Activated T-cell treated with anti-CD3 and anti-CD28 coated beads, Interleukin-2, amount 50 U/mL, for 24 hours (primary cell): ENCODE measurements around the gene VAPB.
"Not testable (repeated sequence)": the region's sequence is repeated elsewhere in the genome, so short reads cannot be mapped to it uniquely, and the experiment has no call there.

ENCODE experiments used
- DNase-seq: peaks from one replicate; pipeline ENCODE4 v3.0.0-alpha.2; 2020
- H3K27ac Mint-ChIP-seq: 2 replicates; pipeline ENCODE4 v1.8.0; 2020; ENCODE audit warnings: mild to moderate bottlenecking, mixed read lengths
- H3K27me3 Mint-ChIP-seq: 2 replicates; pipeline ENCODE4 v1.8.0; 2020; ENCODE audit warnings: mixed read lengths
- H3K36me3 Mint-ChIP-seq: 2 replicates; pipeline ENCODE4 v1.8.0; 2020; ENCODE audit warnings: low read depth, mixed read lengths
- H3K4me1 Mint-ChIP-seq: 2 replicates; pipeline ENCODE4 v1.8.0; 2020; ENCODE audit warnings: low read depth, mixed read lengths
- H3K4me3 Mint-ChIP-seq: 2 replicates; pipeline ENCODE4 v1.8.0; 2020; ENCODE audit warnings: mild to moderate bottlenecking, moderate library complexity, mixed read lengths
- H3K9me3 Mint-ChIP-seq: 2 replicates; pipeline ENCODE4 v1.8.0; 2020; ENCODE audit warnings: mixed read lengths

The VAPB gene

DNA sequence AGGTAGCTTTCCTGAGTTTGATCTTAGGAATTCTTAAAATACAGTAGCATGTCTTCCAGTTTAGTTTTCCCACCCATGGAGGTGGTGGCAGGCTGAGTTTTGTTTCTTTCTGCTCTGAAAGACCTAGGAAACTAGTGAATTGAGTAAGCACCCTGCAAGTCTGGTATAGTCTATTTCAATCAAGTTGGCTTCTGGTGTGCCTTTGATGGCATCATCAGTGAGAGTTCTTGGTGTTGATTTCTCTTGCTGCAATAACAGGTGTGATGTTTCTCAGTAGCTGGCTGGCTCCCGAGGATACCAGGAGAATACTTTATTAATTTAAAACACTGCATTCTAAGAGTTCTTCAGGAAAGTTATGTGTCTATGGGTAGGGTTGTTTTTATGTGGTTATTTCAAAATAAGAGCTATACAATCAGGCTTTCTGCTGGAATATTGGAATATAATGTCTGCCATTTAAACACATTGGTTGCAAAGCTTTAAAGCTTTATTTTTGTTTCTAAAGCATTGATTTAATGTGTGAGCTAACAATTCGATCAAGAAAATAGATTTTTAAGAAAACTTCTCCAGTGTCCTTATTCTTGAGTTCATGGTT is 19.0 kb downstream of the VAPB start:
- peak overlapping the region; percentile 43 for H3K4me3 Mint-ChIP-seq
- H3K27ac Mint-ChIP-seq: peak overlapping the region; percentile 88
- no peak for DNase-seq
- H3K9me3 Mint-ChIP-seq: no peaks in the 10 kb centered on the region
- peaks cover 20% of the 10 kb centered on the region for H3K36me3 Mint-ChIP-seq
- H3K4me1 Mint-ChIP-seq: peaks cover 37% of the 10 kb centered on the region
- H3K27me3 Mint-ChIP-seq: no peaks in the 10 kb centered on the region

DNA sequence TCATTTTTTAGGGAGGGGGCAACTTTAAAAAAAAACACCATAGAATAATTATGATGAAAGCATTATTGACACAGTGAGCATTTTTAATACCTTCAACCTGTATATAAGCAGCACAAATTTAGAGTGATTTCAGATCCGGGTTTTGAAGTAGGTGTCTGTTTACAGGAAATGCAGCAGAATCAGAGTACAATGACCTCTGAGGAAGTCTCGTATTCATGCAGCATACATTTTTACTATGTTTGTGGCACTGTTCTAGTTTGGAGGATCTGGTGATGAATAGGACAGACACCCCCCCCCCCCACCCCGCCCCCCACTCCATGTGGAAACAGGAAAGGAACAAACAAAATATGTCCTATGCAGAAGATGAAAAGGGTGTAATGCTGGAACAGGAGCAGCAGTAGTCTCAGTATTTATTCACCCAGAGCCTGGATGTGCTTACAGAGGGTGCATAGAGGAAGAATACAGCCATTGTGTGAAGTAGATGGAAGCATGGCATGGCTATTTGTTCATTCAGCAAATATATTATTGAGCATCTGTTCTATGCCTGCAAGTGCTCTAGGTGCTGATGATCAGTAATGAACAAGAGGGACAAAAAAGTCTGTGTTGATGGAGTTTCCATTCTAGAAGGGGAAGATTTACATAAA is 19.7 kb downstream of the VAPB start:
- Mint-ChIP-seq H3K27ac (peak overlapping the region; percentile 88), H3K4me3 (peak overlapping the region; percentile 43)

DNA sequence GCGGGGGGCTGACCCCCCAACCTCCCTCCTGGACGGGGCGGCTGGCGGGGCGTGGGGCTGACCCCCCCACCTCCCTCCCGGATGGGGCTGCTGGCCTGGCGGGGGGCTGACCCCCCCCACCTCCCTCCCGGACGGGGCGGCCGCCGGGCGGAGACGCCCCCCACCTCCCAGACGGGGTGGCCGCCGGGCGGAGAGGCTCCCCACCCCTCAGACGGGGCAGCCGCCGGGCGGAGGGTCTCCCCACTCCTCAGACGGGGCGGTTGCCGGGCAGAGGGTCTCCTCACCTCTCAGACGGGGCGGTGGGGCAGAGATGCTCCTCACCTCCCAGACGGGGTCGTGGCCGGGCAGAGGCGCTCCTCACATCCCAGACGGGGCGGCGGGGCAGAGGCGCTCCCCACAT is 25.2 kb downstream of the VAPB start:
- not testable (repeated sequence) for H3K27me3 Mint-ChIP-seq, DNase-seq, H3K27ac Mint-ChIP-seq, H3K4me3 Mint-ChIP-seq, H3K9me3 Mint-ChIP-seq
- H3K36me3 Mint-ChIP-seq: peaks cover 47% of the 10 kb centered on the region
- H3K4me1 Mint-ChIP-seq: peaks cover 60% of the 10 kb centered on the region

More for the DNA sequence above, 19.7 kb downstream of the VAPB start:
- no peaks in the 10 kb centered on the region for H3K9me3 Mint-ChIP-seq
- peaks cover 20% of the 10 kb centered on the region for H3K36me3 Mint-ChIP-seq
- peaks cover 37% of the 10 kb centered on the region for H3K4me1 Mint-ChIP-seq
- no peaks in the 10 kb centered on the region for H3K27me3 Mint-ChIP-seq
- DNase-seq: no peak

DNA sequence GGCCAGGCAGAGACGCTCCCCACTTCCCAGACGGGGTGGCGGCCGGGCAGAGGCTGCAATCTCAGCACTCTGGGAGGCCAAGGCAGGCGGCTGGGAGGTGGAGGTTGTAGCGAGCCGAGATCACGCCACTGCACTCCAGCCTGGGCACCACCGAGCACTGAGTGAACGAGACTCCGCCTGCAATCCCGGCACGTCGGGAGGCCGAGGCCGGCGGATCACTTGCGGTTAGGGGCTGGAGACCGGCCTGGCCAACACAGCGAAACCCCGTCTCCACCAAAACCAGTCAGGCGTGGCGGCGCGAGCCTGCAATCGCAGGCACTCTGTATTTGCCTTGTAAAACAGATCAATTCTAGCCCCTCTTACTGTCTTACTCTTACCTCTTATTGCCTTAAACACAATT is 25.8 kb downstream of the VAPB start:
- H3K36me3 Mint-ChIP-seq: peaks cover 51% of the 10 kb centered on the region
- H3K4me1 Mint-ChIP-seq: peaks cover 61% of the 10 kb centered on the region
- H3K4me3 Mint-ChIP-seq, DNase-seq, H3K27me3 Mint-ChIP-seq, H3K27ac Mint-ChIP-seq, H3K9me3 Mint-ChIP-seq: not testable (repeated sequence)

DNA sequence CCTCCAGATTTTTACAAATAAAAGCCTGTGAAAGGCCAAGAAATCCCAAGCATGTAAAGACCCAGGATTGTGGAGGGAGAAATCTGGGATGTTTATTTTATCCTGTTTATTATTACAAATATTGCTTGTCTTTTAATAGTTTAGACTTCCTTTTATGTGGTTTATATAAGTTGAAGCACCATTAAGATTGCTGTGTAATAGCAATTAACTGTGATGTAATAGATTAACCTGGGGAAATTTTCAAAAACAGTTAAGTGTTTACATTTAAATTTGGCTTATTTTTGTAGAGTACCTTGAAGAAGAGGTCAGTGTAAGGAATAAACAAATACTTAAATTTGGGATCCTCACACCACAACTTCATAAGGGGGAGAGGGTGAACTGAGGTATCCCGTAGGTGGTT is 27.0 kb downstream of the VAPB start:
- H3K9me3 Mint-ChIP-seq: no peaks in the 10 kb centered on the region
- H3K27me3 Mint-ChIP-seq: no peaks in the 10 kb centered on the region
- peaks cover 60% of the 10 kb centered on the region for H3K4me1 Mint-ChIP-seq

DNA sequence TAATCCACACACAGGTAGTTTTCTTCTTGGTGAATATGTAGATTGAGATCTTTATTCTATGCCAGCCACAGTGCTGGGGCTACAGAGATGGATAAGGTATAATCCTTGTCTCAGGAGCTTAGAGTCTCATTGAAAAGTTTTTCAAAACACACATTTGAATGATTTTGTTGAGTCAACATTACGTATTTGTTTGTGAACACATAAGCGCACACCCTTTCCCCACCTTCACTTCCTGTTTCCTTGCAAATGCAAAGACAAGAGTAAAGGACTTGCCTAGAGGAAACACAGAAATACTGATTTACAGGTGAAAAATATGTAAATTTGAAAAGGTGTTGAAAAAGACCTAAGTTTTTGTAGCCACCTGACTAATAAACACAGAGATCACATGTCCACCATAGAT is 27.8 kb downstream of the VAPB start:
- DNase-seq: no peak
- no peaks in the 10 kb centered on the region for H3K27me3 Mint-ChIP-seq
- H3K9me3 Mint-ChIP-seq: no peaks in the 10 kb centered on the region
- H3K4me1 Mint-ChIP-seq: peaks cover 63% of the 10 kb centered on the region
- peaks cover 66% of the 10 kb centered on the region for H3K36me3 Mint-ChIP-seq
- H3K27ac Mint-ChIP-seq: peak overlapping the region; percentile 32
- no peak overlapping the region for H3K4me3 Mint-ChIP-seq

More for the DNA sequence above, 27.0 kb downstream of the VAPB start:
- Mint-ChIP-seq H3K27ac (peak overlapping the region; percentile 32), H3K4me3 (no peak overlapping the region), H3K36me3 (peaks cover 59% of the 10 kb centered on the region)
- DNase-seq: no peak

DNA sequence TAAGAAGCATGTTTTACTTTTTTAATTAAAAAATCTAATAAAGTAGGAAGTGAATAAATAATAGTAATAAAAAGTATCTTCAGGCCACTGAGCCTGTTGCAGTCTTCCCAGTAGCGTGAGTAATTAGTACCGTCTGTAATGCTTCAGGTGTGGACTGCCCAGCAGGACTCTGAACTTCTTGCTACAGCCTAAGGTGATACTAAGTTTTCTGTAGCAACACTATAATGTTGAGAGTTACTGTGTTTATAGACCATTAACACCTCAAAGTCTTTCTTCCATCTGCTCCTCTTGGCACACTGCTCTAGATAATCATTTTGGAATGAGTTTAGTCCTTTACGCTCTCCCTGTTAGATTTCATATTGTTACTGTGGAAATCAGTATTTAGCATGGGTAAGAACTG is 28.4 kb downstream of the VAPB start:
- Mint-ChIP-seq H3K27ac (no peak overlapping the region), H3K4me3 (no peak overlapping the region), H3K27me3 (no peaks in the 10 kb centered on the region), H3K4me1 (peaks cover 61% of the 10 kb centered on the region), H3K9me3 (no peaks in the 10 kb centered on the region), H3K36me3 (peaks cover 68% of the 10 kb centered on the region)
- no peak for DNase-seq

DNA sequence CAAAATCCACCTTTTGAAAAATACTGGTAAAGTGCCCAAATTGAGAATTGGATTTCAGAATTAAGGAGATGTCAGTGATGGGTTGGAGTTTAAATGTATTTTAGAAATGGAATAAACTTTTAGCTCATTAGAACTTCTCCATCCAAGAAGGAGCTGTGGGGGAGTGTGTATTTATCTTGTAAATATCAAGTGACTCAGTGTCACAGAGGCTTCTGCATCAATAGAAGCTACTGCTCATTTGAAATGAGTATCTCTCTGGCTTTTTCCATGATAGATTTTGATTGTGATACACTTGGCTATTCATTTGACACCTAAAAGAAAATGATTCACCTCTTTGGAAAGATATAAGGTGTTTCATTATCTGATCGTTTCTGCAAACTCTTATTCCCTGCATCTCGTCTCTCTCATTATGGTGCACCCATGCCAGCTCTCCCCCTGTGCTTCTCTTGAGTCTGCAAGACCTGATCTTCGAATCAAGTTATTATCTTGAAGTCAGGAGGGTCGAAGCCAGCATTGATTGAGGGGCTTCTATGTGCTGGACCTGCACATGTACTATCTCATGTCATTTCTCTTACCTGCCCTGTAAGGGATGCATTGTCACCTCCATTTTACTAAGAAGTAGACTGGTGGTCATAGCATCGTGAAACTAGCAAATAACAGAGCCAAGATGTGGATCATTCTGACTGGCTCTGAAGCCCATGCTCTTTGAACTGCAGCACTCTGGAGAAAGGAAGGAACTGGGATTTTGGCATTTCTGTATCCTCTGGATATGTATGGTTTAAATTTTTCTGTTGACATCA is 30.1 kb downstream of the VAPB start:
- no peak overlapping the region for H3K4me3 Mint-ChIP-seq
- peak overlapping the region; percentile 88 for H3K27ac Mint-ChIP-seq
- no peaks in the 10 kb centered on the region for H3K9me3 Mint-ChIP-seq
- no peak for DNase-seq
- H3K4me1 Mint-ChIP-seq: peaks cover 60% of the 10 kb centered on the region
- no peaks in the 10 kb centered on the region for H3K27me3 Mint-ChIP-seq
- H3K36me3 Mint-ChIP-seq: peaks cover 77% of the 10 kb centered on the region

DNA sequence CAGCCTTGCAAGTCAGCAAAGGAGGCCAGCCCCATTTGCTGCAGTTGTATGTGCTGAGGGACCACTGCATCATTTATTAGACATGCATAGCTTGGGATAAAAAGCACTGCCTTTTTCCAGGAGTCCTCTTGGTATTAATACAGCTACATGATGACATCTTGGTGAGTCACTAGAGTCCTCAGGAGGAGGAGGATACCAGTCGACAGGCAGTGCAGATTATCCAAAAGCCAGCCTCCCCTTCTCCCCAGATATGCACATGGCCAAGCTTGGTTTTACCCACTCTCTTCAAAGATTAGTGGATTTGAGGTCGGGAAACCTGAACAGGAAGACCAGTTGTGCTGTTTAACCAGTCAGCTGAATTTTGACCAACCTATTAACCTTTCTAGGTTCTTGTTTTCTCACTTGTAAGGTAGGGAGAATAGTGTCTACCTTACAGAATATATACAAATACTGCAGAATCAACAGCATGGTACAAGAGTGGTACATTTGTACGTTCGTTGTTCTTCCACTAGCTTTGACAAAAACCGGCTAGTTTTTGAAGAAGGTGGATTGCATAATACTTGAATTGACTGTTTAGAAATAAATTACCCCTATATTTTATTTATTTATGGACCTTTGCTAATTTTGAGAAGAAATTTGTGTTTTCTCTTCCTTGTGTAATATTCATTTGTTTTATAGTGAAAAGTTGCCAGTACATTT is 31.9 kb downstream of the VAPB start:
- DNase-seq: no peak
- peak overlapping the region; percentile 44 for H3K27ac Mint-ChIP-seq
- H3K4me3 Mint-ChIP-seq: no peak overlapping the region

DNA sequence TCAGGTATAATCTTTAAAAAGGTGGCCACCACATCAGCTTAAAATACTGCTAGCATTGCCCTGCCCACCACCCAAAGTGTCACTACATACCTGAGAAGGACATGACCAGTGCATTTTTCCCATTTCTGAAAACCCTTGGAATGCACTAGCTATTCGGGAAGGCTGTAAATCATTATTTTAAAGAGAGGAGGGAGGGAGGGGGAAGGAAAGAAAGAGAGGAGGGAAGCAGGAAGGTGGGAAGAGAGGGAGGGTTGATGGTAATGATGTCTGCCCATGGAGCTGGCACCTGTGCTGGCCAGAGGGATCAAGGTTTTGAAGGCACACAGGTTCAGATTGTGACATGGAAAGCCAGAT is 32.4 kb downstream of the VAPB start:
- no peaks in the 10 kb centered on the region for H3K27me3 Mint-ChIP-seq
- H3K4me1 Mint-ChIP-seq: peaks cover 49% of the 10 kb centered on the region
- no peak overlapping the region for H3K27ac Mint-ChIP-seq
- peaks cover 77% of the 10 kb centered on the region for H3K36me3 Mint-ChIP-seq
- H3K4me3 Mint-ChIP-seq: no peak overlapping the region
- no peak for DNase-seq
- H3K9me3 Mint-ChIP-seq: no peaks in the 10 kb centered on the region

More for the DNA sequence above, 31.9 kb downstream of the VAPB start:
- H3K27me3 Mint-ChIP-seq: no peaks in the 10 kb centered on the region
- H3K4me1 Mint-ChIP-seq: peaks cover 54% of the 10 kb centered on the region
- H3K36me3 Mint-ChIP-seq: peaks cover 82% of the 10 kb centered on the region
- no peaks in the 10 kb centered on the region for H3K9me3 Mint-ChIP-seq

DNA sequence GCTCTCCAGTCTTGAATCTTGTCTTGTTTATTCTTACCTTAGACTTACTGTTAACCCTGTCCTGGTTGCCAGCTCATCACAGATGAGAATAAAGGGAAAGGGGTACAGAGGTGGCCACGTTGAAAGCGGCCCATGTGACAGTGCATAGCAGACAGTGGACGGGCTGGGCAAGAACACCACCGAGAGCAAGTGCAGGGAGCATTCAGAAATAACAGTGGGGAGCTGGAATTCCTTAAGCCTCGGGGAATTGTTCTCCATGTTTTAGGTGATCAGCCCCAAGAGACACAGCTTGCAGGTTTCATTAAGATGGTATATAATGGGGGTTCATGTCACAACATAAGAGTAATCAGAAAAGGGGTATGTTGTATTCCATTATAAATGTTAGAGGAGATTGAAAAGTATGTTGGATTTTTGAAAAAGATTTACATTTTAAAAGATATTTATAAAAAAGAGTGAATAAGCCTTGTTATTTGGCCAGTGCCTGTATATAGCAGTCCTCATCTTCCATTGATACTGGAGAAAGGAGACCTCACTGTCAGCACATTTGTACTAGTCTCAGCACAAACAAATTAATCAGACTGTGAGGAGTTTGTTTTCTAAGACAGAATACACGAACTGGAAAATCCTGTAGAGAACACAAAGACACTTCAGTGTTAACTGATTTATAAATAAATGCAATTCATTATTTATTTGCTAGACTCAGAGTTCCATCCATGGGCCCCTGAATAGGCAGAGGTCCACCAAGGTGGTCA is 35.4 kb downstream of the VAPB start:
- no peak for DNase-seq
- Mint-ChIP-seq H3K27me3 (no peaks in the 10 kb centered on the region), H3K4me1 (peaks cover 28% of the 10 kb centered on the region), H3K27ac (no peak overlapping the region), H3K9me3 (no peaks in the 10 kb centered on the region), H3K4me3 (no peak overlapping the region), H3K36me3 (peaks cover 51% of the 10 kb centered on the region)

DNA sequence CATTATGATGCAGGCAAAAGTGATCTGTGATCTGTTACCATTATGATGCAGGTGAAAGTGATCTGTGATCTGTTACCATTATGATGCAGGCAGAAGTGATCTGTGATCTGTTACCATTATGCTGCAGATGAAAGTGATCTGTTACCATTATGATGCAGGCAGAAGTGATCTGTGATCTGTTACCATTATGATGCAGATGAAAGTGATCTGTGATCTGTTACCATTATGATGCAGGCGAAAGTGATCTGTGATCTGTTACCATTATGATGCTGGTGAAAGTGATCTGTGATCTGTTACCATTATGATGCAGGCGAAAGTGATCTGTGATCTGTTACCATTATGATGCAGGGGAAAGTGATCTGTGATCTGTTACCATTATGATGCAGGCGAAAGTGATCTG is 38.5 kb downstream of the VAPB start:
- H3K27ac Mint-ChIP-seq, H3K27me3 Mint-ChIP-seq: not testable (repeated sequence)

DNA sequence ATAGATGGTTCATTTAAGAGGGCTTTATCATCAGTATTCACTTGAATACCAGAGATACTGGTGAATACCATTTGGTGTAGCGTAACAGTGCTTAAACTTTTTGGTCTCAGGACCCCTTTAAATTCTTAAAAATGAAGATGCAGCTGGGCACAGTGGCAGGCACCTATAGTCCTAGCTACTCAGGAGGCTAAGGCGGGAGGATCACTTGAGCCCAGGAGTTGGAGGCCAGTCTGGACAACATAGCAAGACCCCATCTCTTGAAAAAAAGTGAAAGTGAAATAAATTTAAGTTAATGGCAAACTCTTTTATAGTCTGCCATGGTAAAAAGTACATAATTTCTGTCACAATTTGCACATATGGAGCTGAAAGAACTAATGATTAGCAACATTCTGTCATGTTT is 39.3 kb downstream of the VAPB start:
- Mint-ChIP-seq H3K9me3 (no peaks in the 10 kb centered on the region), H3K27ac (no peak overlapping the region), H3K36me3 (peaks cover 41% of the 10 kb centered on the region), H3K27me3 (no peaks in the 10 kb centered on the region), H3K4me3 (no peak overlapping the region), H3K4me1 (peaks cover 35% of the 10 kb centered on the region)
- no peak for DNase-seq

More for the DNA sequence above, 38.5 kb downstream of the VAPB start:
- not testable (repeated sequence) for H3K4me3 Mint-ChIP-seq, H3K9me3 Mint-ChIP-seq, DNase-seq
- Mint-ChIP-seq H3K4me1 (peaks cover 27% of the 10 kb centered on the region), H3K36me3 (peaks cover 39% of the 10 kb centered on the region)

DNA sequence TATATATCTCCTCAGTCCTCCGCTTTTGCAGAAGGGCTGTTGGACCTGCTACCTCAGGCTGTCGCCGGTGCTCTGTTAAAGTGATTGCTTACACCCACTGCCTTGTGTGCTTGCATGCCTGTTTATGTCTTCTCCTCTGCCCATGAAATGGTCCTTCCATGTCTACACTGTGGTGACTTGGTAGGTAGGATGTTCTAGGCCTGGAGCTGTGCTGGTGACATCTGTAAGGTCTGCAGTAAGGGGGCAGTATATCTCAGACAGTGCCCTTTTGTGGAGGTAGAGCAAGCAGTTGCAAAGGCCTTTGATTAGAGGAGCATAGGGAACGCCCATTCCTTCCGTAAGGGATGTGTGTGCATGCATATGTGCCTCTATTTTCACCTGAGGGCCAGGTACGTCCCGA is 40.3 kb downstream of the VAPB start:
- Mint-ChIP-seq H3K27ac (no peak overlapping the region), H3K4me3 (no peak overlapping the region), H3K36me3 (peaks cover 44% of the 10 kb centered on the region), H3K9me3 (no peaks in the 10 kb centered on the region), H3K4me1 (peaks cover 38% of the 10 kb centered on the region), H3K27me3 (no peaks in the 10 kb centered on the region)
- no peak for DNase-seq
